Coronary artery (tissue), 2 donors: ENCODE measurements around the gene EDARADD.

Experiments used
- DNase-seq: peaks from one replicate; pipeline ENCODE4 v3.0.0-alpha.2; 2017; ENCODE audit warnings: low spot score
- H3K27ac ChIP-seq, 2 donors: fragments of 200-600 bp; sonication (generic); one replicate each; pipeline ENCODE4 v1.5.1; 2016 to 2019
- H3K4me3 ChIP-seq: fragments of 200-600 bp; sonication (generic); 2 replicates; pipeline ENCODE4 v1.5.1; 2016; ENCODE audit warnings: mild to moderate bottlenecking, moderate library complexity
- TF ChIP-seq, protein P1 (sequence below): fragments of 200-600 bp; sonication (generic); IDR thresholded peaks from one replicate; pipeline ENCODE4 v1.5.1; 2019; ENCODE audit warnings: antibody characterized with exemption

Gene EDARADD

DNA sequence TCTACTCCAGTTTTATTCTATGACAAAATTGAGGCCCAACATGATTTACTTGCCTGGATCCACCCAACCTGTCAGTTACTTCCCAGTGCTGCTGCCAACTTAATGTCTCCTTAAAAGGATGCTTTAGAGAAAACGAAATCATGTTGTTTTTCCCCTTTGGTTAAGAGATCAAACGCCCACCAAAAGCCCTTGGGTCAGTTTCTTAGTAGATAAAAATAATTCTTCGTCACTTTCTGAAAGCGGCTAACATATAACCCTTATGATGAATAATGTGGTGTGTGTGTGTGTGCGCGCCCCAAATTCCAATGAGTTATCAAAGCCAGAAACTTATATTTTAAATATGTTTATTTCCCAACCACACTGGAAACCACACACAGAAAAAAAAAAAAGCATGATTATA lies 77.0 kb downstream of the EDARADD start:
- Histone ChIP-seq H3K4me3 (no peak overlapping the region), H3K27ac (no peak overlapping the region)
- no peak for DNase-seq
- TF ChIP-seq, protein P1, sequence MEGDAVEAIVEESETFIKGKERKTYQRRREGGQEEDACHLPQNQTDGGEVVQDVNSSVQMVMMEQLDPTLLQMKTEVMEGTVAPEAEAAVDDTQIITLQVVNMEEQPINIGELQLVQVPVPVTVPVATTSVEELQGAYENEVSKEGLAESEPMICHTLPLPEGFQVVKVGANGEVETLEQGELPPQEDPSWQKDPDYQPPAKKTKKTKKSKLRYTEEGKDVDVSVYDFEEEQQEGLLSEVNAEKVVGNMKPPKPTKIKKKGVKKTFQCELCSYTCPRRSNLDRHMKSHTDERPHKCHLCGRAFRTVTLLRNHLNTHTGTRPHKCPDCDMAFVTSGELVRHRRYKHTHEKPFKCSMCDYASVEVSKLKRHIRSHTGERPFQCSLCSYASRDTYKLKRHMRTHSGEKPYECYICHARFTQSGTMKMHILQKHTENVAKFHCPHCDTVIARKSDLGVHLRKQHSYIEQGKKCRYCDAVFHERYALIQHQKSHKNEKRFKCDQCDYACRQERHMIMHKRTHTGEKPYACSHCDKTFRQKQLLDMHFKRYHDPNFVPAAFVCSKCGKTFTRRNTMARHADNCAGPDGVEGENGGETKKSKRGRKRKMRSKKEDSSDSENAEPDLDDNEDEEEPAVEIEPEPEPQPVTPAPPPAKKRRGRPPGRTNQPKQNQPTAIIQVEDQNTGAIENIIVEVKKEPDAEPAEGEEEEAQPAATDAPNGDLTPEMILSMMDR: no peak

DNA sequence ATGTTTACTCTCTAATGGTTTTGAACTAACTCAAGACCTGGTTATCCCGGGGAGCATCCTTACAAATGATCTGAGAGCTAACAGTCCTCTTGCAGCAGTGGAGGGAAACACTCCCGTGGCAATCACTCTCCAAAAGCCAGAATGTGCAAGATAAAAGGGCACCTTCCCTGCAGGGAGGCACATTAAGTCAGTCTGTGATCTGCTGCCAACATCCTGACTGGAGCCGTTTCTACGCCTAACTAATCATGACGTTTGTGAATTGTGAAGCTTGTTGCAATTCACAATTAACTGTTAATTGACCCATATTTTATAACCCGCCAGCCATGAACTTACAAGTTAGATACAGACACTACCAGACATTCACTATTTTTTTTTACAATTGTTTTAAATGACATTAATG lies 77.6 kb downstream of the EDARADD start:
- DNase-seq: no peak
- H3K4me3 ChIP-seq: no peak overlapping the region
- TF ChIP-seq, protein P1: no peak
- H3K27ac ChIP-seq: no peak overlapping the region

DNA sequence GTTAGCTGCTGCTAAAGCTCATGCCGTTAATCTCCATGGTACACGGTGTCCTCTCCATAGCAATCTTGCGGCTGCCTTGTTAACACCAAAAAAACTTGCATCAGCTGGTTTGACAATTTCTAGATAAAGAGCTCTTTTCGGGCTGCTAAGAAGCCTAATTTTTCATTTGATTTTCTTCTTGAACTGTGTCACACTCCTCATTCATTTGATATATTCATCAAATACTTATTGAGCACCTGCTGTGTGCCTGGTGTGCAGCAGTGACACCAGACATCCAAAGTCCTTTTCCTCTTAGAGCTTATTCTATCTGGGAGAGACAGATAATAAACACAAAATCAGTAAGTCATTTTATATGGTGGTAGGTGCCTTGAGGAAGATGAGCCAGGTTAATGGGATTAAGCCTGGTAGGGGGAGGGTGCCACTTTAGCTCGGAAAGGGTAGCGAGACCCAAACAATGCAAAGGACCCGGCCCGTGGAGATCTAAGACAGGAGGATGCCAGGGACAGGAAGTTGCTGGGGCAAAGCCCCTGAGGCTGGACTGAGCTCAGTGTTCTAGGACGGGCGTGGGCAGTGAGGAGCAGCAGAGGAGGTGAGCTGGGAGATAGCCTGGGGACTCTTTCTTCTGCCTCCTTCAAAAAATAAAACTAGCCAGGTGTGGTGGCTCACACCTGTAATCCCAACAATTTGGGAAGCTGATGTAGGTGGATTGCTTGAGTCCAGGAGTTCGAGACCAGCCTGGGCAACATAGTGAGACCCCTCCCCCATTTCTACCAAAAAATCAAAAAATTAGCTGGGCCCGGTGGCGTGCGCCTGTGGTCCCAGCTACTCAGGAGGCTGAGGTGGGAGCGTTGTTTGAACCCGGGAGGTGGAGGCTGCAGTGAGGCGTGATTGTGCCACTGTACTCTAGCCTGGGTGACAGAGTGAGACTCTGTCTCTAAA lies 79.0 kb downstream of the EDARADD start:
- Histone ChIP-seq H3K27ac (no peak overlapping the region), H3K4me3 (no peak overlapping the region)
- TF ChIP-seq, protein P1: no peak
- DNase-seq: no peak

DNA sequence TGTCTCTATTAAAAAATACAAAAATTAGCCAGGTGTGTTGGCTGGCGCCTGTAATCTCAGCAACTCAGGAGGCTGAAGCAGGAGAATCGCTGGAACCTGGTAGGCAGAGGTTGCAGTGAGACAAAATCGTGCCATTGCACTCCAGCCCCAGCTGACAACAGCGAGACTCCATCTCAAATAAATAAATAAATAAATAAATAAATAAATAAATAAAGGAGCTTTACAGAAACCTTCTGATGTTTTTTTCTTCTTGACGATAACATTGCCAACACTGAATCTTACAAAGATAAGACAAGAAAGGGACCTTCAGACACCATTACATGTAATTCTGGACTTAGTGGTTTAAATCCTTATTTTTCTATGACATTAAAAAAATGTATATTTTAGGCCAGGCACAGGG lies 81.9 kb downstream of the EDARADD start:
- Histone ChIP-seq H3K27ac (no peak overlapping the region), H3K4me3 (no peak overlapping the region)
- DNase-seq: no peak
- TF ChIP-seq, protein P1: no peak

DNA sequence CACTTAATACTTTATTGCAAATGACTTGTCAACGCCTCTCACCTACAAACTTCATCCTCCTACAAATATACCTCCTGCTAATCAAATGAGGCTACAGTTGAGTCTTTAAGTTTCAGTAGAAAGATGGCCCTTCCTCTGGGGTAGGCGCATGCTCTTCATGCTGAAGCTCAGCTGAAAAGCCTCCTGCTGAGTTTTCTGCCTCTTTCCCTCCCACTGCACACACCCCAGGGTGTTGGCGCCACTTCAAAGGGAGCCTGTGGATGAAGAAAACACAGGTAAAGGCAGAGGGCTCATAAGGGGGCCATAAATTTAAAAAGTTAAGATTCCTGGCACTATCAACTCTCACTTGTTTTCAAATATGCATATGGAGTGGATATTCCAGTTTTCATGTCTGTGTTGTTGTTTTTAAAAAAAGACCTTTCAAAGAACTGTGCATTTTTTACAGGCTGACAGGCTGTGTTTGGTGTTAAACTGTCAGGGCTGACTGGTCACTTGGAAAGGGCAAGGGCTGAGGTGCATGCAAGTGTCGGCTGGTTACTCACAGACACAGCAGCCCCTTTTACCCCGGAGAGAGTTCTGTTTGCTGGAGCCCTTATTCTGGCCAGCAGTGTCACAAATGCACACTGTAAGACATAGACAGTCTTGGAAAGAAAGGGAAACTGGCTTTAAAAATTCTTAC lies 86.8 kb downstream of the EDARADD start:
- TF ChIP-seq, protein P1: no peak
- H3K27ac ChIP-seq: no peak overlapping the region
- no peak overlapping the region for H3K4me3 ChIP-seq
- no peak for DNase-seq

DNA sequence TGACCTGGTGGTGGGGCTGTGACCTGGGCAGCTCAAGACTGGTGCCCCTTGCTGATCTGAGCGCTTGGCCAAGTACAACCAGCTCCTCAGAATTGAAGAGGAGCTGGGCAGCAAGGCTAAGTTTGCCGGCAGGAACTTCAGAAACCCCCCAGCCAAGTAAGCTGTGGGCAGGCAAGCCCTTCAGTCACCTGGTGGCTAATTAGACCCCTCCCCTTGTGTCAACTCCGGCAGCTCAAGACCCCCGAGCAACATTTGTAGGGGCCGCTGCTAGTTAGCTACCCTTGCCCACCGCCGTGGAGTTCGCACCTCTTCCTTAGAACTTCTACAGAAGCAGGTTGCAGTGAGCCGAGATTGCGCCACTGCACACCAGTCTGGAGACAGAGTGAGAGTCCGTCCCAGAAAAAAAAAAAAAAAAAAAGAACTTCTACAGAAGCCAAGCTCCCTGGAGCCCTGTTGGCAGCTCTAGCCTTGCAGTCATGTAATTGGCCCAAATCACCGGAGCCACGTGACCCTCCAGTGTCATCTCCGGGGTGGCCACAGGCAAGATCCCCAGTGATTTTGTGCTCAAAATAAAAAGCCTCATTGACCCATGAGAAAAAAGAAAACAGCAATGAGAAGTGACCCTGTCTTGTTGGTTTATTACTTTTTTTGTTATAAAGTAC lies 90.4 kb downstream of the EDARADD start:
- Histone ChIP-seq H3K27ac (no peak overlapping the region), H3K4me3 (no peak overlapping the region)
- TF ChIP-seq, protein P1: no peak
- DNase-seq: no peak
